ENCODE data around the gene CAPN10. TPM values are rescaled to one million over a fixed set of nuclear protein-coding genes. Genes with fewer than 3 reads are reported as not detected.
A peak's percentile ranks its signal among the peaks of the same experiment; 100 is the strongest.
"Not testable (repeated sequence)": the region's sequence is repeated elsewhere in the genome, so short reads cannot be mapped to it uniquely, and the experiment has no call there.

CAPN10 gene
- total and polyA plus RNA-seq, 7 donors, result 5.0 to 15.0 (median 8.9) TPM

- no peak for DNase-seq
- TF ChIP-seq CTCF (IDR thresholded peaks at IDR 0.05), result no peak
- H3K9me3 ChIP-seq, result no peaks in the 10 kb centered on the region
- no peak overlapping the region for H3K4me3 ChIP-seq
- no peak for ATAC-seq
- no peak overlapping the region for H3K27ac ChIP-seq
- H3K4me1 ChIP-seq, result peaks cover 13% of the 10 kb centered on the region
- H3K27me3 ChIP-seq (ENCODE audit: insufficient read depth in 3 of 3, low read length in 2 of 3), result no peaks in the 10 kb centered on the region
- H3K36me3 ChIP-seq (ENCODE audit: insufficient read depth in 1 of 2, low read depth in 1 of 2), result peaks cover 0 to 5% of the 10 kb centered on the region in 2 donors
- WGBS, 3 donors, result 97% methylated on average over 4 of the region's 4 CpGs
- intact Hi-C loops (cut with DNase I), result no loop called here
Measured at GRCh38 chr2:240613781-240614180, 27.2 kb downstream of the CAPN10 start.

- no peak for ATAC-seq
- Histone ChIP-seq H3K4me3 (no peak overlapping the region), H3K27me3 (ENCODE audit: insufficient read depth in 3 of 3, low read length in 2 of 3) (no peaks in the 10 kb centered on the region), H3K4me1 (peaks cover 13% of the 10 kb centered on the region), H3K9me3 (no peaks in the 10 kb centered on the region), H3K27ac (no peak overlapping the region), H3K36me3 (ENCODE audit: insufficient read depth in 1 of 2, low read depth in 1 of 2) (peaks cover 0 to 5% of the 10 kb centered on the region in 2 donors)
- peak in 1 of 2 donors; percentile 26 for DNase-seq
- TF ChIP-seq CTCF (IDR thresholded peaks at IDR 0.05), result no peak
- WGBS, 3 donors, result 93 to 97% (median 94%) methylated on average over 9 of the region's 9 CpGs
- intact Hi-C loops (cut with DNase I), result no loop called here
Measured at GRCh38 chr2:240614391-240614790, 27.9 kb downstream of the CAPN10 start.

DNA sequence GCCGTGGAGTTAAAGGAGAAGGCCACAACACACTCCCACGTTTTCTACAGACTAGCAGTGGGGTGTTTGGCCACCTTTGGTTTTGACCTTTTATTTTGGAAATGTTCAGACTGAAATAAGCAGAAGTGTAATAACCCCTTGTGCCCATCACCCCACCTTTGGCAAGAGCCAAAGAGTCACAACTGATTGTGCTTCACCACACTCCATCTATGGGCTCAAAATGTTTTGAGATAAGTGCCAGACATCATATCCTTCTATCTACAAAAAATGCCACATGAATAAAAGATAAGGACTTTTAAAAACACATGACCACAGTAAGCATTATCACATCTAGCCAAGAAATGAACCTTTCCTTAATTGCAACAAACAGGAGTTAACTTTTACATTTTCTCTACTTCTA lies 28.9 kb downstream of the CAPN10 start:
- no peak overlapping the region for H3K4me3 ChIP-seq
- ATAC-seq, result no peak
- H3K27me3 ChIP-seq (ENCODE audit: insufficient read depth in 3 of 3, low read length in 2 of 3), result no peaks in the 10 kb centered on the region
- H3K36me3 ChIP-seq (ENCODE audit: insufficient read depth in 1 of 2, low read depth in 1 of 2), result peaks cover 0 to 5% of the 10 kb centered on the region in 2 donors
- intact Hi-C loops (cut with DNase I), result no loop called here
- no peak for TF ChIP-seq CTCF (IDR thresholded peaks at IDR 0.05)
- no peak for DNase-seq
- H3K4me1 ChIP-seq, result peaks cover 13% of the 10 kb centered on the region
- 88 to 94% (median 91%) methylated on average over 2 of the region's 2 CpGs for WGBS, 3 donors
- no peaks in the 10 kb centered on the region for H3K9me3 ChIP-seq
- H3K27ac ChIP-seq, result no peak overlapping the region

DNA sequence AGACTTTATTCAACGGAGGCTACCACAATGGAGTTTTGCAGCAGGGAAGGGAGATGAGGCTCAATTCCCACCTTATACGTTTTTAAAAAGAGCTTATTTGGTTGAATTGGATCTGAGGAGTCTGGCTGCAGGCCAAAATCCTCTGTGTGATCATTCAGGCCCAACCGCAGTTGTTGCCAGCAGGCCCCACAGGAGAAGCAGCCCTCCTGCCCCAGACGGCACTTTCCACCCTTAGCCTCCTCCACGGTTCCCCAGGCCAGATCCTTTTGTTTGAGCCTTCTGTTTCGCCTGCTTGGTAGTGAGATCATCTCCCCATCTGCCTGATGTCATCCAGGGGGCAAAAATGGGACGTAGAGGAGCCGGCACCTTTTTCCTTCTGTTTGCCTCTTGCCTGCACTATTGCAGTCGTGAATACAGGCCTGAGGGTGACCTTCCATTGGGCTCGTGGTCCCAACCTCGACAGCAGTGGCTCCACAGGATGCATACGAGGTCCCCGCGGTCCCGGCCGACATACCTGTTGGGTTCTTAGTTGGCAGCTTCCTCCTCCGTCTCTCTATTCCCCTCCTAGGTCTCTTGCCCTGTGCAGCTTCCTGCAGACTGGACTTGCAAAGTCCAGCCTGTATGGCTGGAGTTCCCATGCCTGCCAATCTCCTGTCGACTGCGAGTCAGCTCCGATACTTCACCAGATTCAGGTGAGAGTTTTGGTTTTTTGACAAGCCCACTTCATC lies 29.4 kb downstream of the CAPN10 start:
- DNase-seq (peak in 1 of 2 donors; percentile 25), ATAC-seq (no peak)
- no peak for TF ChIP-seq CTCF (IDR thresholded peaks at IDR 0.05)
- Histone ChIP-seq H3K4me1 (peaks cover 13% of the 10 kb centered on the region), H3K9me3 (no peaks in the 10 kb centered on the region), H3K36me3 (ENCODE audit: insufficient read depth in 1 of 2, low read depth in 1 of 2) (peaks cover 0 to 5% of the 10 kb centered on the region in 2 donors), H3K27me3 (ENCODE audit: insufficient read depth in 3 of 3, low read length in 2 of 3) (no peaks in the 10 kb centered on the region), H3K27ac (no peak overlapping the region), H3K4me3 (no peak overlapping the region)
- WGBS, 3 donors, result 78 to 86% (median 80%) methylated on average over 19 to 20 of the region's 20 CpGs
- intact Hi-C loops (cut with DNase I), result no loop called here

GRCh38 chr2:240616860-240617666 lies 30.5 kb downstream of the CAPN10 start:
- ATAC-seq; H3K36me3 ChIP-seq (ENCODE audit: insufficient read depth in 1 of 2, low read depth in 1 of 2); intact Hi-C loops (cut with DNase I); H3K27me3 ChIP-seq (ENCODE audit: insufficient read depth in 3 of 3, low read length in 2 of 3); DNase-seq; H3K9me3 ChIP-seq; H3K27ac ChIP-seq; H3K4me3 ChIP-seq: not testable (repeated sequence)
- 82 to 84% (median 83%) methylated on average over 5 of the region's 5 CpGs for WGBS, 3 donors
- H3K4me1 ChIP-seq, result peaks cover 13% of the 10 kb centered on the region
